H9 (cell line): Measurements from ENCODE around the gene PICALM. TPM values are rescaled to one million over a fixed set of nuclear protein-coding genes. Genes with fewer than 3 reads are reported as not detected.
A peak's percentile ranks its signal among the peaks of the same experiment; 100 is the strongest.

Experiments
- DNase-seq: peaks from one replicate; pipeline ENCODE4 v3.0.0-alpha.2; 2017
- H2AFZ ChIP-seq: one replicate; pipeline ENCODE4 v1.6.1; 2013; ENCODE audit warnings: mild to moderate bottlenecking, low read length, control low read depth, moderate library complexity
- H2AK5ac ChIP-seq: 2 replicates; pipeline ENCODE4 v1.6.1; 2013; ENCODE audit warnings: low read length, control low read depth, mixed read lengths; ENCODE audit not compliant: insufficient read length
- H2BK120ac ChIP-seq: one replicate; pipeline ENCODE4 v1.6.1; 2013; ENCODE audit warnings: low read depth, mild to moderate bottlenecking, low read length, control low read depth, inconsistent platforms; ENCODE audit not compliant: poor library complexity, severe bottlenecking
- H2BK12ac ChIP-seq: 2 replicates; pipeline ENCODE4 v1.6.1; 2013; ENCODE audit warnings: low read length, control low read depth, mixed read lengths, low read depth; ENCODE audit not compliant: insufficient read length
- H2BK15ac ChIP-seq: 2 replicates; pipeline ENCODE4 v1.6.1; 2013; ENCODE audit warnings: low read depth, low read length, control low read depth
- H2BK20ac ChIP-seq: one replicate; pipeline ENCODE4 v1.6.1; 2013; ENCODE audit warnings: low read depth, mild to moderate bottlenecking, low read length, control low read depth, inconsistent platforms; ENCODE audit not compliant: poor library complexity, severe bottlenecking
- H2BK5ac ChIP-seq: 2 replicates; pipeline ENCODE4 v1.6.1; 2013; ENCODE audit warnings: low read length, control low read depth, mixed read lengths; ENCODE audit not compliant: insufficient read length
- H3K14ac ChIP-seq: 2 replicates; pipeline ENCODE4 v1.6.1; 2013; ENCODE audit warnings: low read length, control low read depth; ENCODE audit not compliant: insufficient read depth
- H3K18ac ChIP-seq: 2 replicates; pipeline ENCODE4 v1.6.1; 2013; ENCODE audit warnings: low read depth, mild to moderate bottlenecking, mixed read lengths, low read length, control low read depth; ENCODE audit not compliant: insufficient read length
- H3K23ac ChIP-seq: 2 replicates; pipeline ENCODE4 v1.6.1; 2013; ENCODE audit warnings: low read length, control low read depth, mixed read lengths, low read depth; ENCODE audit not compliant: insufficient read length
- H3K23me2 ChIP-seq: 2 replicates; pipeline ENCODE4 v1.6.1; 2013; ENCODE audit warnings: low read depth, mild to moderate bottlenecking, mixed read lengths, low read length, control low read depth; ENCODE audit not compliant: insufficient read length, poor library complexity, severe bottlenecking
- H3K27ac ChIP-seq: 2 replicates; pipeline ENCODE4 v1.5.1; 2013; ENCODE audit warnings: low read length, control low read depth, mixed read lengths, low read depth; ENCODE audit not compliant: insufficient read length
- H3K27me3 ChIP-seq: 2 replicates; pipeline ENCODE4 v1.6.1; 2013; ENCODE audit warnings: low read length, control low read depth, inconsistent platforms; ENCODE audit not compliant: insufficient read depth
- H3K4ac ChIP-seq: 2 replicates; pipeline ENCODE4 v1.6.1; 2013; ENCODE audit warnings: low read depth, mild to moderate bottlenecking, control low read depth, inconsistent platforms, low read length, moderate library complexity
- H3K4me1 ChIP-seq: 2 replicates; pipeline ENCODE4 v1.6.1; 2013; ENCODE audit warnings: low read length, control low read depth, inconsistent platforms; ENCODE audit not compliant: insufficient read depth
- H3K4me2 ChIP-seq: 2 replicates; pipeline ENCODE4 v1.6.1; 2013; ENCODE audit warnings: low read length, control low read depth, mixed read lengths; ENCODE audit not compliant: insufficient read length, insufficient read depth
- H3K56ac ChIP-seq: 2 replicates; pipeline ENCODE4 v1.6.1; 2013; ENCODE audit warnings: low read depth, mild to moderate bottlenecking, mixed read lengths, low read length, control low read depth; ENCODE audit not compliant: insufficient read length
- H3K79me1 ChIP-seq: 2 replicates; pipeline ENCODE4 v1.6.1; 2013; ENCODE audit warnings: low read depth, mild to moderate bottlenecking, moderate library complexity, low read length, control low read depth, inconsistent platforms; ENCODE audit not compliant: insufficient read depth, poor library complexity, severe bottlenecking
- H3K79me2 ChIP-seq: 2 replicates; pipeline ENCODE4 v1.6.1; 2013; ENCODE audit warnings: low read length, control low read depth, inconsistent platforms; ENCODE audit not compliant: insufficient read depth
- H3K9ac ChIP-seq: 2 replicates; pipeline ENCODE4 v1.6.1; 2013; ENCODE audit warnings: low read length, control low read depth, mixed read lengths; ENCODE audit not compliant: insufficient read length; ENCODE audit errors: extremely low read depth
- H3K9me3 ChIP-seq: one replicate; pipeline ENCODE4 v1.6.1; 2013; ENCODE audit warnings: low read depth, low read length, inconsistent platforms; ENCODE audit not compliant: control insufficient read depth
- H3T11ph ChIP-seq: one replicate; pipeline ENCODE4 v1.6.1; 2013; ENCODE audit warnings: mild to moderate bottlenecking, low read length, control low read depth, inconsistent platforms
- H4K20me1 ChIP-seq: one replicate; pipeline ENCODE4 v1.6.1; 2013; ENCODE audit not compliant: control insufficient read depth, insufficient read length, insufficient read depth
- H4K5ac ChIP-seq: 2 replicates; pipeline ENCODE4 v1.6.1; 2013; ENCODE audit warnings: low read depth, mild to moderate bottlenecking, mixed read lengths, low read length, control low read depth; ENCODE audit not compliant: insufficient read length
- H4K8ac ChIP-seq: replicated peaks from 2 replicates; pipeline ENCODE4 v1.6.1; 2013; ENCODE audit warnings: low read length, control low read depth, mixed read lengths, low read depth; ENCODE audit not compliant: insufficient read length
- H4K91ac ChIP-seq: 2 replicates; pipeline ENCODE4 v1.6.1; 2013; ENCODE audit warnings: low read depth, mild to moderate bottlenecking, moderate library complexity, mixed read lengths, low read length, control low read depth; ENCODE audit not compliant: insufficient read length
- H3K27ac Mint-ChIP-seq, 3 experiments: 2 replicates in 2 of 3; 3 replicates in 1 of 3; pipeline ENCODE4 v1.8.0; 2020 to 2021; ENCODE audit warnings: mixed read lengths in 3 of 3, mild to moderate bottlenecking in 1 of 3, moderate library complexity in 1 of 3
- H3K27me3 Mint-ChIP-seq: 2 replicates; pipeline ENCODE4 v1.8.0; 2021; ENCODE audit warnings: low read depth, mild to moderate bottlenecking, moderate library complexity, mixed read lengths
- H3K36me3 Mint-ChIP-seq, 3 experiments: 2 replicates in 2 of 3; 3 replicates in 1 of 3; pipeline ENCODE4 v1.8.0; 2020 to 2021; ENCODE audit warnings: low read depth in 3 of 3, mixed read lengths in 3 of 3; ENCODE audit not compliant: insufficient read depth in 1 of 3
- H3K4me1 Mint-ChIP-seq, 2 experiments: 2 replicates each; pipeline ENCODE4 v1.8.0; 2020; ENCODE audit warnings: mixed read lengths in 2 of 2
- H3K4me3 Mint-ChIP-seq, 2 experiments: 2 replicates in 1 of 2; 3 replicates in 1 of 2; pipeline ENCODE4 v1.8.0; 2020 to 2021; ENCODE audit warnings: mild to moderate bottlenecking in 2 of 2, mixed read lengths in 2 of 2, moderate library complexity in 1 of 2
- H3K9me3 Mint-ChIP-seq, 2 experiments: 2 replicates in 1 of 2; 3 replicates in 1 of 2; pipeline ENCODE4 v1.8.0; 2020; ENCODE audit warnings: mild to moderate bottlenecking in 2 of 2, mixed read lengths in 2 of 2, moderate library complexity in 1 of 2
- CTCF ChIP-seq: fragments of 200-600 bp; sonication (generic); conservative IDR thresholded peaks from 3 replicates; pipeline ENCODE4 v1.8.0; 2021; ENCODE audit warnings: antibody characterized with exemption, mild to moderate bottlenecking
- WGBS: extraction: QIAGEN DNeasy Blood & Tissue Kit; methylation state at CpG from one replicate; pipeline ENCODE4 v1.1.7; 2013; ENCODE audit warnings: missing lambda C conversion rate, low lambda C conversion rate, mixed read lengths; ENCODE audit not compliant: insufficient read length; ENCODE audit errors: extremely low coverage; 5-methylcytosine and 5-hydroxymethylcytosine counted together
- total RNA-seq: library from RNA; stranded (reverse); gene quantifications from 2 replicates; pipeline ENCODE4 v1.2.1, GENCODE V29; 2021

PICALM gene
- total RNA-seq, 1 experiment from 2014 or later, result 76.4 TPM

GRCh38 chr11:85941380-85941973 is 127.4 kb downstream of the PICALM start:
- no peak overlapping the region for H2BK20ac ChIP-seq
- no peaks in the 10 kb centered on the region for H3K9me3 ChIP-seq
- TF ChIP-seq CTCF, result peak; percentile 77
- H3K4ac ChIP-seq, result no peak overlapping the region
- H3K56ac ChIP-seq, result no peak overlapping the region
- Mint-ChIP-seq H3K4me3 (no peak overlapping the region), H3K27ac (no peak overlapping the region), H3K4me1 (no peaks in the 10 kb centered on the region), H3K9me3 (peaks cover 3 to 10% of the 10 kb centered on the region in 2 experiments), H3K27me3 (peaks cover 2% of the 10 kb centered on the region; the same call in 1 of the 2 replicates), H3K36me3 (peaks cover 7 to 11% (median 9%) of the 10 kb centered on the region in 3 experiments; a peak in 6 of 7 replicates)
- no peak overlapping the region for H2BK5ac ChIP-seq
- no peaks in the 10 kb centered on the region for H3K27me3 ChIP-seq
- no peak overlapping the region for H2AK5ac ChIP-seq
- no peak overlapping the region for H3T11ph ChIP-seq
- no peak overlapping the region for H4K91ac ChIP-seq
- WGBS, result no CpG with 5 or more reads among the region's 6 CpGs
- H2BK15ac ChIP-seq, result no peak overlapping the region
- H3K79me1 ChIP-seq, result no peaks in the 10 kb centered on the region
- no peak overlapping the region for H3K14ac ChIP-seq
- H3K27ac ChIP-seq, result no peak overlapping the region
- H3K23ac ChIP-seq, result no peak overlapping the region
- no peak overlapping the region for H2BK12ac ChIP-seq
- peak; percentile 70 for DNase-seq
- no peak overlapping the region for H4K8ac ChIP-seq
- no peak overlapping the region for H3K9ac ChIP-seq
- no peaks in the 10 kb centered on the region for H3K4me1 ChIP-seq
- no peaks in the 10 kb centered on the region for H4K20me1 ChIP-seq
- no peak overlapping the region for H3K4me2 ChIP-seq
- no peak overlapping the region for H4K5ac ChIP-seq
- H3K18ac ChIP-seq, result no peak overlapping the region
- H2BK120ac ChIP-seq, result no peak overlapping the region
- no peaks in the 10 kb centered on the region for H3K79me2 ChIP-seq
- H2AFZ ChIP-seq, result no peak overlapping the region
- no peaks in the 10 kb centered on the region for H3K23me2 ChIP-seq
